Hepatocyte (in vitro differentiated cells): ENCODE results near the gene MMP15. TPM values are rescaled to one million over a fixed set of nuclear protein-coding genes. Genes with fewer than 3 reads are reported as not detected.
"Not testable (repeated sequence)": the region's sequence is repeated elsewhere in the genome, so short reads cannot be mapped to it uniquely, and the experiment has no call there.

ENCODE experiments used
- DNase-seq: peaks from one replicate; pipeline ENCODE4 v3.0.0-alpha.2; 2016; ENCODE audit warnings: low spot score
- H2AFZ ChIP-seq: fragments of 200-600 bp; sonication (generic); 2 replicates; pipeline ENCODE4 v1.6.0; 2016; ENCODE audit warnings: antibody characterized with exemption, mild to moderate bottlenecking
- H3K27ac ChIP-seq: fragments of 200-600 bp; sonication (generic); 2 replicates; pipeline ENCODE4 v1.5.1; 2016; ENCODE audit warnings: mild to moderate bottlenecking
- H3K27me3 ChIP-seq: fragments of 200-600 bp; sonication (generic); 2 replicates; pipeline ENCODE4 v1.6.1; 2016
- H3K36me3 ChIP-seq: fragments of 200-600 bp; sonication (generic); replicated peaks from 2 replicates; pipeline ENCODE4 v1.5.1; 2016; ENCODE audit warnings: low read depth; ENCODE audit not compliant: insufficient read depth
- H3K4me1 ChIP-seq: fragments of 200-600 bp; sonication (generic); 2 replicates; pipeline ENCODE4 v1.5.1; 2016; ENCODE audit warnings: mild to moderate bottlenecking, moderate library complexity; ENCODE audit not compliant: insufficient read depth
- H3K4me2 ChIP-seq: fragments of 200-600 bp; sonication (generic); 2 replicates; pipeline ENCODE4 v1.6.0; 2016
- H3K4me3 ChIP-seq: fragments of 200-600 bp; sonication (generic); 2 replicates; pipeline ENCODE4 v1.5.1; 2016; ENCODE audit warnings: mild to moderate bottlenecking
- H3K79me2 ChIP-seq: fragments of 200-600 bp; sonication (generic); 2 replicates; pipeline ENCODE4 v1.6.0; 2017; ENCODE audit warnings: mild to moderate bottlenecking
- H3K9me2 ChIP-seq: fragments of 200-600 bp; sonication (generic); replicated peaks from 2 replicates; pipeline ENCODE4 v1.6.0; 2017; ENCODE audit warnings: mild to moderate bottlenecking; ENCODE audit not compliant: insufficient read depth
- H3K9me3 ChIP-seq: fragments of 200-600 bp; sonication (generic); 2 replicates; pipeline ENCODE4 v1.5.1; 2016; ENCODE audit warnings: low read depth, mild to moderate bottlenecking
- H4K20me1 ChIP-seq: fragments of 200-600 bp; sonication (generic); 2 replicates; pipeline ENCODE4 v1.6.0; 2016; ENCODE audit warnings: mild to moderate bottlenecking; ENCODE audit not compliant: insufficient read depth, poor library complexity, severe bottlenecking
- CTCF ChIP-seq: fragments of 200-600 bp; sonication (generic); IDR thresholded peaks from 2 replicates; pipeline ENCODE4 v1.5.1; 2016; ENCODE audit warnings: antibody characterized with exemption, mild to moderate bottlenecking; ENCODE audit not compliant: poor library complexity
- EZH2 ChIP-seq: fragments of 200-600 bp; sonication (generic); IDR thresholded peaks from 2 replicates; pipeline ENCODE4 v1.6.1; 2016; ENCODE audit warnings: antibody characterized with exemption, mild to moderate bottlenecking, borderline replicate concordance
- EZH2phosphoT487 ChIP-seq: fragments of 200-600 bp; sonication (generic); IDR thresholded peaks from one replicate; pipeline ENCODE4 v1.6.1; 2018; ENCODE audit warnings: antibody characterized with exemption, mild to moderate bottlenecking, low read depth, moderate library complexity; ENCODE audit not compliant: unreplicated experiment, severe bottlenecking
- WGBS: methylation state at CpG from one replicate; pipeline ENCODE4 v1.1.6; 2016; ENCODE audit warnings: low lambda C conversion rate; ENCODE audit errors: missing lambda C conversion rate; 5-methylcytosine and 5-hydroxymethylcytosine counted together
- polyA plus RNA-seq: library from polyadenylated mRNA; unstranded; fragments of >200 nt; fragmentation: Nextera tagmentation; extraction: Ambion mirVana; gene quantifications from 2 replicates; pipeline ENCODE4 v1.2.1, GENCODE V29; 2016
- total RNA-seq: library from RNA; depleted of rRNA; stranded (reverse); fragments of >200 nt; gene quantifications from 2 replicates; pipeline ENCODE4 v1.2.3, GENCODE V29; 2014

MMP15 gene
- total and polyA plus RNA-seq, 2 experiments from 2014 or later = 39.0 to 56.1 TPM

GRCh38 chr16:58077796-58078195 is 52.2 kb downstream of the MMP15 start:
- Histone ChIP-seq H3K27me3 (no peaks in the 10 kb centered on the region), H3K4me1 (no peaks in the 10 kb centered on the region), H3K36me3 (no peaks in the 10 kb centered on the region), H3K4me3 (no peak overlapping the region), H3K9me2 (no peaks in the 10 kb centered on the region), H2AFZ (no peak overlapping the region), H3K9me3 (no peaks in the 10 kb centered on the region), H4K20me1 (no peaks in the 10 kb centered on the region), H3K4me2 (no peak overlapping the region), H3K79me2 (no peaks in the 10 kb centered on the region), H3K27ac (no peak overlapping the region)
- 78% methylated on average over 8 of the region's 8 CpGs for WGBS
- DNase-seq = no peak
- TF ChIP-seq CTCF = no peak
- TF ChIP-seq EZH2phosphoT487 = no peak
- no peak for TF ChIP-seq EZH2

DNA sequence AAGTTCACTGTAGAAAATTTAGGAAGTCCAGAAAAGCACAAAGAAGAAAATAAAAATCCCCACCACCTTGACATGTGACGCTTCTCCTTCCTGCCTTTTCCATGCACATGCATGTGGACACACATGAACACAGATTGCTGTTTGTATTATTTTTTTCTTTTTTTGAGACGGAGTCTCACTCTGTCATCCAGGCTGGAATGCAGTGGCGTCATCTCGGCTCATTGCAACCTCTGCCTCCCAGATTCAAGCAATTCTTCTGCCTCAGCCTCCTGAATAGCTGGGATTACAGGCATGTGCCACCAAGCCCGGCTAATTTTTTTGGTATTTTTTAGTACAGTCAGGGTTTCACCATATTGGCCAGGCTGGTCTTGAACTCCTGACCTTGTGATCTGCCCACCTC is 55.1 kb downstream of the MMP15 start:
- 89% methylated on average over 5 of the region's 5 CpGs for WGBS
- H3K9me3 ChIP-seq, DNase-seq: not testable (repeated sequence)

DNA sequence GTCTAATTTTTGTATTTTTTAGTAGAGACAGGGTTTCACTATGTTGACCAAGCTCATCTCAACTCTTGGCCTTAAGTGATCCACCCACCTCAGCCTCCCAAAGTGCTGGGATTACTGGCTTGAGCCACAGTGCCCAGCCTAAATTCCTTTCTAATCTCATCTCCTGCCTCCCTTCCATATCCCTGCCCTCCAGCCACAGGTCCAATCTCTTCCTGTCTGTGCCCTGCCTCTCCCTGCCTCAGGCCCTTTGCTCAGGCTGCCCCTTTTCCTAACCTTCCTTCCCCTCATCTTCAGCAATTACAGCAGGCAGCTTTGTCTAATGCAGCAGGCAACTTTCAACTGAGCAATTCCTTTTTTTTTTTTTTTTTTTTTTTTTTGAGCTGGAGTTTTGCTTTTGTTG is 56.8 kb downstream of the MMP15 start:
- Histone ChIP-seq H3K4me3 (no peak overlapping the region), H3K4me1 (no peaks in the 10 kb centered on the region), H2AFZ (no peak overlapping the region), H3K79me2 (no peaks in the 10 kb centered on the region), H3K9me3 (no peaks in the 10 kb centered on the region), H3K27ac (no peak overlapping the region), H3K36me3 (no peaks in the 10 kb centered on the region), H3K27me3 (no peaks in the 10 kb centered on the region), H3K4me2 (no peak overlapping the region), H3K9me2 (no peaks in the 10 kb centered on the region), H4K20me1 (no peaks in the 10 kb centered on the region)
- no peak for DNase-seq
- TF ChIP-seq EZH2phosphoT487 (no peak), CTCF (no peak), EZH2 (no peak)

More for the DNA sequence above, 55.1 kb downstream of the MMP15 start:
- not testable (repeated sequence) for H3K4me1 ChIP-seq, H3K9me2 ChIP-seq, H3K4me3 ChIP-seq, H3K4me2 ChIP-seq, H3K79me2 ChIP-seq, H3K27ac ChIP-seq, H3K36me3 ChIP-seq, H4K20me1 ChIP-seq, H2AFZ ChIP-seq, H3K27me3 ChIP-seq

- WGBS = 82% methylated on average over 6 of the region's 6 CpGs
Observed at GRCh38 chr16:58084635-58085034, 59.1 kb downstream of the MMP15 start.

More at GRCh38 chr16:58084635-58085034, 59.1 kb downstream of the MMP15 start:
- H3K9me3 ChIP-seq = no peaks in the 10 kb centered on the region
- H3K79me2 ChIP-seq = no peaks in the 10 kb centered on the region
- no peak overlapping the region for H3K4me2 ChIP-seq
- H3K4me3 ChIP-seq = no peak overlapping the region
- no peak overlapping the region for H3K27ac ChIP-seq
- no peaks in the 10 kb centered on the region for H4K20me1 ChIP-seq
- H2AFZ ChIP-seq = no peak overlapping the region
- no peaks in the 10 kb centered on the region for H3K36me3 ChIP-seq
- no peaks in the 10 kb centered on the region for H3K9me2 ChIP-seq
- no peaks in the 10 kb centered on the region for H3K4me1 ChIP-seq
- TF ChIP-seq EZH2 (no peak), EZH2phosphoT487 (no peak), CTCF (no peak)
- no peak for DNase-seq
- H3K27me3 ChIP-seq = no peaks in the 10 kb centered on the region
